ENCODE results near the gene PSPH. TPM values are rescaled to one million over a fixed set of nuclear protein-coding genes. Genes with fewer than 3 reads are reported as not detected.
A peak's percentile ranks its signal among the peaks of the same experiment; 100 is the strongest.
"Not testable (repeated sequence)": the region's sequence is repeated elsewhere in the genome, so short reads cannot be mapped to it uniquely, and the experiment has no call there.

Gene PSPH
- total RNA-seq, 1 experiment from 2014 or later = 59.0 TPM

DNA sequence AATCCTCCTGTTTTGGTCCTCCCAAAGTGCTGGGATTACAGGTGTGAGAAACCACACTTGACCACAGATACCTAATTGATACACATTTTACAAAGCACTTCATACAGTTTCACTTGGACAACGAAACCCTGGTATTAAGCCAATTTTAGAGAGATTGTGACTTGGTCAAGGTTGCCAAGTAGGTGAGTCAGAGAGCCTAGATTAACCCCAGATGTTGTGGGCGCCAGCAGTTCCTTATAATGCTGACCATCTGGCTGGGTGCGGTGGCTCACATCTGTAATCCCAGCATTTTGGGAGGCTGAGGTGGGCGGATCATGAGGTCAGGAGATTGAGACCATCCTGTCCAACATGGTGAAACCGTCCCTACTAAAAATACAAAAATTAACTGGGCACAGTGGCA is 46.5 kb upstream of the PSPH start:
- TF ChIP-seq EZH2 (IDR thresholded peaks at IDR 0.05; ENCODE audit: borderline replicate concordance, low read depth, low read length, poor library complexity, severe bottlenecking) = no peak
- TF ChIP-seq, protein P1, sequence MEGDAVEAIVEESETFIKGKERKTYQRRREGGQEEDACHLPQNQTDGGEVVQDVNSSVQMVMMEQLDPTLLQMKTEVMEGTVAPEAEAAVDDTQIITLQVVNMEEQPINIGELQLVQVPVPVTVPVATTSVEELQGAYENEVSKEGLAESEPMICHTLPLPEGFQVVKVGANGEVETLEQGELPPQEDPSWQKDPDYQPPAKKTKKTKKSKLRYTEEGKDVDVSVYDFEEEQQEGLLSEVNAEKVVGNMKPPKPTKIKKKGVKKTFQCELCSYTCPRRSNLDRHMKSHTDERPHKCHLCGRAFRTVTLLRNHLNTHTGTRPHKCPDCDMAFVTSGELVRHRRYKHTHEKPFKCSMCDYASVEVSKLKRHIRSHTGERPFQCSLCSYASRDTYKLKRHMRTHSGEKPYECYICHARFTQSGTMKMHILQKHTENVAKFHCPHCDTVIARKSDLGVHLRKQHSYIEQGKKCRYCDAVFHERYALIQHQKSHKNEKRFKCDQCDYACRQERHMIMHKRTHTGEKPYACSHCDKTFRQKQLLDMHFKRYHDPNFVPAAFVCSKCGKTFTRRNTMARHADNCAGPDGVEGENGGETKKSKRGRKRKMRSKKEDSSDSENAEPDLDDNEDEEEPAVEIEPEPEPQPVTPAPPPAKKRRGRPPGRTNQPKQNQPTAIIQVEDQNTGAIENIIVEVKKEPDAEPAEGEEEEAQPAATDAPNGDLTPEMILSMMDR (conservative IDR thresholded peaks at IDR 0.05; ENCODE audit: low read depth, low read length) = no peak
- Histone ChIP-seq H3K9me3 (ENCODE audit: low read depth, low read length, poor library complexity, severe bottlenecking) (no peaks in the 10 kb centered on the region), H3K4me3 (ENCODE audit: low read depth, low read length, poor library complexity, severe bottlenecking) (no peak overlapping the region), H3K36me3 (ENCODE audit: insufficient read depth, low read length, poor library complexity, severe bottlenecking) (peaks cover 36% of the 10 kb centered on the region), H3K27ac (ENCODE audit: low read depth, low read length, poor library complexity, severe bottlenecking) (no peak overlapping the region), H3K4me1 (ENCODE audit: insufficient read depth, low read length, poor library complexity, severe bottlenecking) (no peaks in the 10 kb centered on the region), H3K27me3 (replicated peaks; ENCODE audit: insufficient read depth, low read depth, low read length, poor library complexity) (no peaks in the 10 kb centered on the region)
- DNase-seq (ENCODE audit: low spot score) = no peak
- no TSS peak for BruUV-seq (replicated peaks)
- CTCF ChIA-PET = no interaction called here
- intact Hi-C loops (cut with micrococcal nuclease; ENCODE audit: unreplicated experiment) = no loop called here
- POLR2A ChIA-PET (ENCODE audit: low non-redundant PET) = no interaction called here

DNA sequence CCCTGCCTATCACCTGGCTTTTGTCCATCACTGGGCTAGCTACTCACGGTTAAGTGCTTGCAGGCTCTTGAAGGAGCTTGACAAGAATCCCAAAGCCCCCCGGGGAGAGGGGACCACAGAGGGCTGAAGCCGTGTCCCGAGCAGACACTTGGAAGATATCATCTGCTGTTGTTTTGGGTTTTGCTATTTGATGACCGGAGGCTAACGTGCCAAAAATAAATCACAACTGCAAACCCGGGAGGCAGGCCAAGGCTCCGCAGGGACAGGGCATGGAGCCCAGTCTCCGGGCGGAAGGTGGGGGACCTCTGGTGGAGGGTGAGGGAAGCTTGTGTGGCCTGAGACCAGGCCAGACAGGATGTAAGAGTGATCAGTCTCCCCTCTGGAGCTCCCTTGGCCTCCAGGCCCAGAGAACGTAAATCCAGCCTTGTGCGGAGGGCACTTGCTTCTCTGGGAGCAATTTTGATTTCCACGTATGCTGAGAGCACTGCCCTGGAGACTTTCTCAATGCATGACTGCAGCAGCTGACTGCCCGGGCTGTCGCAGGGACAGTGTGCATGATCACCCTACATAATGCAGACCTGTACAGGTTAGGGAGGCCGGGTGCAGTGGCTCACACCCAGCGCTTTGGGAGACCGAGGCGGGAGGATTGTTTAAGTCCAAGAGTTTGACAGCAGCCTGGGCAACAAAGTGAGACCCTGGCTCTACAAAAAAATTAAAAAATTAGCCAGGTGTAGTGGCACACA is 41.7 kb upstream of the PSPH start, which contains the start of gene PHKG1:
TSS of gene PHKG1 (minus strand) at position 164 of the 743 bp plus-strand sequence. CDS start 4,011 bp downstream, outside the sequence.
- no peaks in the 10 kb centered on the region for H3K27me3 ChIP-seq (replicated peaks; ENCODE audit: insufficient read depth, low read depth, low read length, poor library complexity)
- no peak within 1 kb of the TSS for H3K4me3 ChIP-seq (ENCODE audit: low read depth, low read length, poor library complexity, severe bottlenecking)
- DNase-seq (ENCODE audit: low spot score) = peak; percentile 45
- no peak within 1 kb of the TSS for H3K27ac ChIP-seq (ENCODE audit: low read depth, low read length, poor library complexity, severe bottlenecking)
- intact Hi-C loops (cut with micrococcal nuclease; ENCODE audit: unreplicated experiment) = no loop called here
- TF ChIP-seq, protein P1 (conservative IDR thresholded peaks at IDR 0.05; ENCODE audit: low read depth, low read length) = peak; percentile 33; the same call in 1 of the 2 replicates
- no peak for TF ChIP-seq EZH2 (IDR thresholded peaks at IDR 0.05; ENCODE audit: borderline replicate concordance, low read depth, low read length, poor library complexity, severe bottlenecking)
- H3K9me3 ChIP-seq (ENCODE audit: low read depth, low read length, poor library complexity, severe bottlenecking) = no peaks in the 10 kb centered on the region
- CTCF ChIA-PET = interaction anchor here (0.6 to 0.7 kb wide), 2 partner anchors 555 to 1328 kb away, joined by 3 read pairs; no protein-coding TSS in a partner anchor
- H3K36me3 ChIP-seq (ENCODE audit: insufficient read depth, low read length, poor library complexity, severe bottlenecking) = no peaks in the 10 kb centered on the region
- POLR2A ChIA-PET (ENCODE audit: low non-redundant PET) = no interaction called here
- no TSS peak for BruUV-seq (replicated peaks)
- H3K4me1 ChIP-seq (ENCODE audit: insufficient read depth, low read length, poor library complexity, severe bottlenecking) = no peaks in the 10 kb centered on the region

DNA sequence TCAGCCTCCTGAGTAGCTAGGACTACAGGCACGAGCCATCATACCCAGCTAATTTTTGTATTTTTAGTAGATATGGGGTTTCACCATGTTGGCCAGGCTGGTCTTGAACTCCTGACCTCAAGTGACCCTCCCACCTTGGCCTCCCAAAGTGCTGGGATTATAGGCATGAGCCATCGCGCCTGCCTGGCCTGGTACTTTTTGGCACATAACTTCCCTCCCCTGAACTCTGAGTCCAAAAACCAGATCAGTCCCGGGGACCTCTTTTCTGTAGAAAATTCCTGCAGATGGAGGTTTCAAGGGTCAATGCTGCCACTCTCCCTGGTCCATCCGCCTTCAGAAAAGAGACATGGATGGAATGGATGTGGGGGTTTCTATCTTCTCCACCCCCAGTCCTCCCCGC is 41.1 kb upstream of the PSPH start:
- BruUV-seq (replicated peaks); CTCF ChIA-PET; H3K36me3 ChIP-seq (ENCODE audit: insufficient read depth, low read length, poor library complexity, severe bottlenecking); H3K4me3 ChIP-seq (ENCODE audit: low read depth, low read length, poor library complexity, severe bottlenecking); H3K27me3 ChIP-seq (replicated peaks; ENCODE audit: insufficient read depth, low read depth, low read length, poor library complexity); DNase-seq (ENCODE audit: low spot score); H3K9me3 ChIP-seq (ENCODE audit: low read depth, low read length, poor library complexity, severe bottlenecking); H3K27ac ChIP-seq (ENCODE audit: low read depth, low read length, poor library complexity, severe bottlenecking); POLR2A ChIA-PET (ENCODE audit: low non-redundant PET); H3K4me1 ChIP-seq (ENCODE audit: insufficient read depth, low read length, poor library complexity, severe bottlenecking); intact Hi-C loops (cut with micrococcal nuclease; ENCODE audit: unreplicated experiment): not testable (repeated sequence)

DNA sequence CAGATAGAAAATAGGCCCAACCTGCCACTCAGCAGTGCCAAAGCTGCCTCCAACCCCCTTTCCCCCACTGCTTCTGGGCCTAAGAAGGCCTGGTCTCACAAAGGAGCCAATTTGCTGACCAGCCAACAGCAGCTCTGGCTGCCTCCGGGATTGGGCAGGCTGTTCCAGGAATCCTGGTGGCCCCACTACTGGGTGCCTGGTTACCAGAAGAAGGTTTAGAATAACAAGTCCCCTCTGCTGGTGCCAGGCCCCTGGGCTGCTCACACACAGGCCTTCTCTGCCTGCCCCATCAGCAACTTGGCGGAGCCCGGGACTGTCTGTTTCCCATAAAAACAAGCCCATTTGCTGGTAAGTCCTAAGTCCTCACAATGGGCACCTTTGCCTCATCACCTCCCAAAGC is 40.3 kb upstream of the PSPH start:
- POLR2A ChIA-PET (ENCODE audit: low non-redundant PET) = no interaction called here
- intact Hi-C loops (cut with micrococcal nuclease; ENCODE audit: unreplicated experiment) = no loop called here

More for the DNA sequence above, 40.3 kb upstream of the PSPH start:
- DNase-seq (ENCODE audit: low spot score) = no peak
- Histone ChIP-seq H3K27me3 (replicated peaks; ENCODE audit: insufficient read depth, low read depth, low read length, poor library complexity) (no peaks in the 10 kb centered on the region), H3K27ac (ENCODE audit: low read depth, low read length, poor library complexity, severe bottlenecking) (no peak overlapping the region), H3K9me3 (ENCODE audit: low read depth, low read length, poor library complexity, severe bottlenecking) (no peaks in the 10 kb centered on the region), H3K36me3 (ENCODE audit: insufficient read depth, low read length, poor library complexity, severe bottlenecking) (no peaks in the 10 kb centered on the region), H3K4me1 (ENCODE audit: insufficient read depth, low read length, poor library complexity, severe bottlenecking) (no peaks in the 10 kb centered on the region), H3K4me3 (ENCODE audit: low read depth, low read length, poor library complexity, severe bottlenecking) (no peak overlapping the region)
- CTCF ChIA-PET = no interaction called here
- no peak for TF ChIP-seq EZH2 (IDR thresholded peaks at IDR 0.05; ENCODE audit: borderline replicate concordance, low read depth, low read length, poor library complexity, severe bottlenecking)
- TF ChIP-seq, protein P1 (conservative IDR thresholded peaks at IDR 0.05; ENCODE audit: low read depth, low read length) = no peak
- no TSS peak for BruUV-seq (replicated peaks)
